HG02759 (cell line): ENCODE measurements around the gene SYTL3.

Experiments
- ATAC-seq: cut with Tn5 transposase; IDR thresholded peaks from one replicate; pipeline ENCODE4 v1.9.1; 2021; ENCODE audit warnings: mild to moderate bottlenecking, moderate library complexity; ENCODE audit not compliant: unreplicated experiment

The SYTL3 gene

GRCh38 chr6:158755636-158756035 lies 105.8 kb downstream of the SYTL3 start:
- ATAC-seq, result no peak

GRCh38 chr6:158756126-158756525 lies 106.3 kb downstream of the SYTL3 start:
- no peak for ATAC-seq

DNA sequence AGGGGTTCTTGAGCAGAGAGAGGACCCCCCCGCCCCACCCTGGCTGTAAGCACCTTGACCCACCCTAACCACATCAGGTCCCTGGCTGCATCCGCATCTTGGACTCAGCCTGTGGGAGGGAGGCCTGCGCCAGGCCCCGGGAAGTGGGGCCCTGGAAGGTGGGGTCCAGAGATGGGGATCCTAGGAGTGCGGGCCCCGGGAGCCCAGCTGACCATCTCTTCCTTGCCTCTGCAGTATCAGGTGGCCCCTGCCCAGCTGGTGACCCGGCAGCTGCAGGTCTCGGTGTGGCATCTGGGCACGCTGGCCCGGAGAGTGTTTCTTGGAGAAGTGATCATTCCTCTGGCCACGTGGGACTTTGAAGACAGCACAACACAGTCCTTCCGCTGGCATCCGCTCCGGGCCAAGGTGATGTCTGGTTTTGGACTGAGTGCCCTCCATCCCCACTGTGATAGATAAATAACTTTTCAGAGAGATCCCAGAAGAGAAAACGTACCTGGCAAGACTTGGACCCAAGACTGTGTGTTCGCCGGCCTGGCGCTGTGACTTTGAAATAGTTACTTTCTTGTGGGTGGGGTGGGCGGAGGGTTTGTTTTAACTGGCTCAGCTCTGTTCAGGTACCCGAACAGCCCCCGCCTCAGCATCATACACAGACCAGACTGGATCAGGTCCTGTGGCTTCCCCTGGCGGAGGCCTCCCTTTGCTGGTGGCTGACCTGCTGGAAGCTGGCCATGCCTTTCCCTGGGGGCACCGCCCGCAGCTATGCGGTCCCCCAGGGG lies 107.3 kb downstream of the SYTL3 start:
- no peak for ATAC-seq

- ATAC-seq, result no peak
These were observed 107.9 kb downstream of the SYTL3 start for GRCh38 chr6:158757753-158758090.

- ATAC-seq, result no peak
These were observed 108.6 kb downstream of the SYTL3 start for GRCh38 chr6:158758451-158758860.

DNA sequence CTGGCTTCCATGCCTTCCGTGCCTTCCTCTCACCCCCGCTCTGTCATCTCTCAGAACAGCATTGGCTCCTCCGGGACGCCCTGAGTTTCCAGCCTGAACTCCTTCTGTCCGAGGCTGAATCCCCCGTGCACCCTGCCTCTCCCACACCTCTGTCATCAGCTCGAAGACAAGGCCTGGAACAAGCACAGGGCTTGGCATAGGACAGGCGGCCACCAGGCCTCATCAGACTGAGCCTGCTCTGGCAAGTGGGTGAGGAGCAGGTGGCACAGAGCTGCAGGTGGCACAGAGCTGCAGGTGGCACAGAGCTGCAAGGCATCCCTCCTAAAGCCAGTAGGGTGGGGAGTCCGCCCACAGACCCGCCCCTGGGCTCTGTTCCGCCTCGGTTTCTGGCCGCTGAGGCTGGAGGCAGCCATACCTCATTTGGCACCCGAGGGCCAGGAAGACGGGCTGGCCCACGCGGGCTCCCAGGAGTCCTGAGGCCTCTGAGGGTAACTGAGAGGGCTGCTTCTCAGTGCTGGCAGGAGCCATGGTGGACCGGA lies 109.2 kb downstream of the SYTL3 start:
- no peak for ATAC-seq

DNA sequence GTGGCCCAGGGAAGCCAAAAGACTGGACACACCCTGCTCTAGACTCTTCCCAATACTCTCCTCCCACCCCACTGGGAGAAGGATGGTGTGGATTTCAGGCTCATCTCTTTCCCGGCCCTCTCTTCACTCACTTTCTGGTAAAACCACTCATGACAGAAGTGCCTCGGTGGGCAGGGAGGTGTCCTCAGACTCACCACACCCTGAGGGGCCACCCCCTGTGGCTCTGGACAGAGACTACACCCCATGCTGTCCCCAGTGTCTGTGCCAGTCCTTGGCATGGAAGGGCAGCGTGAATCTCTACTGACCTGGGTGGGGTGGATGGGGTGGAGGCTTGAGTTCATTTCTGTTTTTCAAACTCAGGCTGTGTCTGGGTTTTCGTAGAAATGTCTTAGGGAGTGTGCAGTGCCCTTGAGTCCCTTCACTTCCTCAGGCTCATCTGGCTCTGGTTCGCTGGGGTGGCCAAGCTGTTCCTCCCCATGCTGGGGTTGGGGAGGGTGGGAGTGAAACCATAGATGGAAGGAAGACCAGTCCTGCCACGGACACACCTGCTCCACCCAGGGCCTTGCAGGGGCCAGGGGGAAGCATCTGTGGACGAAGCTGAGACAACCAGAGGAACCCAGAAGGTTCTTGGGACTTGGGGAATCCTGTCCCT lies 110.2 kb downstream of the SYTL3 start:
- no peak for ATAC-seq

DNA sequence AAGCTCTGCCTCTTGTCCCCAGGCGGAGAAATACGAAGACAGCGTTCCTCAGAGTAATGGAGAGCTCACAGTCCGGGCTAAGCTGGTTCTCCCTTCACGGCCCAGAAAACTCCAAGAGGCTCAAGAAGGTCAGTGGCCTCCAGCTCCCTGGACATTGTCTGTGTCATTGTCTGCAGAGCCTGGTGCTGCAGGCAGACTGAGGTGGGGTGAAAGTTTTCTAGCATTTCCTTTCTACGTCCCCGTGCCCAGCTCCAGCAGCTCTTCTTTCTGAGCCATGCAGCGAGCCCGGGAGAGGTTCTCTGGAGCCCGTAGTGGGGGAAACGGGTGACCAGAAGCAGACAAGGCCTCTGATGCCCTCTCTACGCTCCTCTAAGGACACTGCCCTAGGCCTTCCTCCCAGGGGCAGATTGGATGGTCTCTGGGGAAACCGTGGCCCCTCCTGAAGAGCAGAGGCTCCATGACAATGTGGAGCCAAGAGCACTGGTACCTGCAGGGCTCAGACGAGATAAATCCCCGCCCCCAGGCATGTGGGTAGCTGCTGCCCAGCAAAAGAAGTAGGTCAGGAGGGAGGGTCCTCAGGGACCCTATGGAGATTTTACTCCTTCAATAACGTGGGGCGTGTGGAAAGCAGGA lies 110.9 kb downstream of the SYTL3 start:
- ATAC-seq, result no peak

DNA sequence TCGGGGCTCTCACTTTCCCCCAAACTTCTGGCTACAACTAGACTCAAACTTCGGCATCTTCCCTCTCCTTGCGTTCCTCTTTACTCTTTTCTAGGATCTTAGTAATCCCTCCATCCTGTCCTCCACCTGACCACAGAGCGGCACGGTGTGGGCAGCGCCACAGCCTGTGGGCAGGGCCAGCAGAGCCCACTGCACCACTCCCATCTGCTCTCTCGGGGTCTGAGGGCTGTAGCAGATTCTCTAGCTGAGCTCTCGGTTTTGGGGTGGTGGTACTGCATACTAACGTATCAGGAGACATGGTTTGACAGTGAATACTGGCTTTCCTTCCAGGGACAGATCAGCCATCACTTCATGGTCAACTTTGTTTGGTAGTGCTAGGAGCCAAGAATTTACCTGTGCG lies 111.9 kb downstream of the SYTL3 start:
- no peak for ATAC-seq

GRCh38 chr6:158762787-158763433 lies 113.1 kb downstream of the SYTL3 start:
- no peak for ATAC-seq

GRCh38 chr6:158763434-158764182 lies 113.8 kb downstream of the SYTL3 start:
- ATAC-seq, result no peak

DNA sequence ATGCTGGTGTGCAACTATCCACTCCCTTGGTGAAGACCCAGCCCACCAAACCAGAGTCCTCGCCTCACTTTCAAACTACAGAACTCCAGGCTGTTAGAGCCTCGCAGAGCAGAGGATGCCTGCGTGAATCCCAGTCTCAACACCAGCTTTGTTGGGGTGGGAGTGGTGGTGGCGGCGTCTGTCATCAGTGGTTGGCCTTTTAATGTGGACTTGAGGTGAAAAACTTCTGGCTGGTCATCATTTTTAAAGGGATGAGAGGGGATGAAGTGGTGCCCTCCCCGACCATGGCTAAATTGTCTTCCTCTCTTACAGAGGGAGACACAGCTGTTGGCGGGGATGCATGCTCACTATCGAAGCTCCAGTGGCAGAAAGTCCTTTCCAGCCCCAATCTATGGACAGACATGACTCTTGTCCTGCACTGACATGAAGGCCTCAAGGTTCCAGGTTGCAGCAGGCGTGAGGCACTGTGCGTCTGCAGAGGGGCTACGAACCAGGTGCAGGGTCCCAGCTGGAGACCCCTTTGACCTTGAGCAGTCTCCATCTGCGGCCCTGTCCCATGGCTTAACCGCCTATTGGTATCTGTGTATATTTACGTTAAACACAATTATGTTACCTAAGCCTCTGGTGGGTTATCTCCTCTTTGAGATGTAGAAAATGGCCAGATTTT lies 114.5 kb downstream of the SYTL3 start:
- ATAC-seq, result no peak

DNA sequence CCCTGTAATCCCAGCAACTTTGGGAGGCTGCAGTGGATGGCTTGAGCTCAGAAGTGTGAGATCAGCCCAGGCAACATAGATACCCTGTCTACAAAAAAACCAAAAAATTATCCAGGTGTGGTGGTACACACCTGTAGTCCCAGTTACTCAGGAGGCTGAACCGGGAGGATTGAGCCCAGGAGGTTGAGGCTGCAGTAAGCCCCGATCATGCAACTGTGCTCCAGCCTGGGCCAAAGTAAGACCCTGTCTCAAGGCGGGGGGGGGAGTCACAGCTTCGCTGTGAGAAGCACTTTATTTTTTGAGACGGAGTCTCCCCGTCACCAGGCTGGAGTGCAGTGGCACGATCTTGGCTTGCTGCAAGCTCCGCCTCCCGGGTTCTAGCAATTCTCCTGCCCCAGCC lies 115.1 kb downstream of the SYTL3 start:
- no peak for ATAC-seq

- ATAC-seq, result no peak
These were observed 115.7 kb downstream of the SYTL3 start for GRCh38 chr6:158765499-158766068.

DNA sequence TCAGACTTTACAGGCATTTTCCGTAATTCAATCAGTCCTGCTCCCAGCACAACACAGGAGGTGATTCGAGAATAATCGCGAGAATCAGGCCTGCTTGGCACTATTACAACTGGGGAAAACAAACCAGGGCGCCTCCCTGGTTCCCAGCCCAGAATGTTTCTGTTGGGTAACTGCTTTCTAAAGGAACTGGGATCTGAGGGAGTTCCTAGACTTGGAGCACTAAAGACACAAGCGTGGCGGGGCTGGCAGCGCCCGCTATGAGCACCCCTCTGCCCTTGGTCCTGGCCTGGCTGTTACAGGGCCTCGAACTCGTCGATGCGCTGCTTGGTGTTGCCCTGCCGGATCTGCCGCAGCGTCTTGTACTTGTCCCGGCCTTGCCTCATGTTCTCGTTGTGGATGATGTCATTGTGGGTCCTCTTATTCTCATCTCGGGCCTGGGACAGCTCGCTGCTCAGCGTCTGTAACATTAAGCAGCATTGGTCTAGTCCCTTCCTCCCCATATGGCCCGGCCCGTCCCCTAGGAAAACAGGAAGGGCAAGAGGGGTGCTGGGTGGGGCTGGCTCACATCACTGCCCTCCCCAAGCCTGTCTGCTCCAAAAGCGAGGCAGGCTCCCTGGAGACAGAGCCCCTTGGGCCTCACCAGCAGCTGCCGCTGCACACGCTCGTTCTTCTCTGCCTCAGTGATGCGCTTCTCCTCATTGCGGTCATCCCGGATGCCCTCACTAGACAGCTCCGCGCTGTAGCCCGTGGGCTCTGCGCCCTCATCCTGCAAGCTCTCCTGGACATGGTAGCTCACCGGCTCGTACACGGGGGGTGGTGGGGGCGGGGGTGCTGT lies 117.0 kb downstream of the SYTL3 start:
- ATAC-seq, result no peak

DNA sequence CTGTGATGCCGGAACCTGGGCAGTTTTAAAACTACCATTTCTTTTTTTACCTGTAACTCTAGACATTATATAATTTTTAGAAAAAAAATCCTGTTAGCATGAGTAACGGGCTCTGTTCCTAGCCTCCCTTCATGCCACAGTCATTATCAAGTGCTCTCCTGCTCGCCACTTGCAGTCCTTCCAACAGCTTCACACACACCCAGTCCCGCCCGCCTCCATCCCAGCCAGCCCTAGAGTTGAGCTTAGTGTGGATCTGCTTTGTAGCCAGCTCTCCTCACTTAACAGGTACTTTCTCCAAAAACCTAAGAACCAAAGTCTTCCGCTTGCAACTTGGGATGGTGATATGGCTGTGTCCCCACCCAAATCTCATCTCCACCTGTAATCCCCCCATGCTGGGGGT lies 117.9 kb downstream of the SYTL3 start:
- ATAC-seq, result no peak

- no peak for ATAC-seq
These were observed 118.6 kb downstream of the SYTL3 start for GRCh38 chr6:158768436-158768835.

GRCh38 chr6:158769234-158769770 lies 119.4 kb downstream of the SYTL3 start:
- ATAC-seq, result no peak
